Iris pigment epithelial cell (primary cell): ENCODE data around the gene EPC2.

Source experiments
- DNase-seq: peaks from one replicate; pipeline ENCODE4 v3.0.0-alpha.2; 2011; ENCODE audit warnings: low read depth

Gene EPC2

GRCh38 chr2:148643998-148644882 lies at the start of gene EPC2:
EPC2 (plus strand) TSS chr2:148644751; CDS start chr2:148645018, 267 bp downstream.
- peak; percentile 81 for DNase-seq

- no peak for DNase-seq
Observed at GRCh38 chr2:148596018-148596417, 48.5 kb upstream of the EPC2 start.

GRCh38 chr2:148599109-148599991 lies 45.2 kb upstream of the EPC2 start:
- DNase-seq, result peak; percentile 10

- no peak for DNase-seq
Observed at GRCh38 chr2:148602885-148603561, 41.5 kb upstream of the EPC2 start.

GRCh38 chr2:148603562-148603920 lies 41.0 kb upstream of the EPC2 start:
- DNase-seq, result no peak

- DNase-seq, result no peak
Observed at GRCh38 chr2:148604927-148605326, 39.6 kb upstream of the EPC2 start.

- DNase-seq, result no peak
Observed at GRCh38 chr2:148607566-148607965, 37.0 kb upstream of the EPC2 start.

GRCh38 chr2:148613231-148614013 lies 31.1 kb upstream of the EPC2 start:
- no peak for DNase-seq

GRCh38 chr2:148614014-148614321 lies 30.6 kb upstream of the EPC2 start:
- DNase-seq, result peak; percentile 42

- peak; percentile 69 for DNase-seq
Observed at GRCh38 chr2:148614322-148615049, 30.1 kb upstream of the EPC2 start.

GRCh38 chr2:148615381-148615841 lies 29.1 kb upstream of the EPC2 start:
- no peak for DNase-seq

GRCh38 chr2:148616662-148617061 lies 27.9 kb upstream of the EPC2 start:
- no peak for DNase-seq

GRCh38 chr2:148617219-148617618 lies 27.3 kb upstream of the EPC2 start:
- DNase-seq, result no peak

GRCh38 chr2:148619560-148620195 lies 24.9 kb upstream of the EPC2 start:
- DNase-seq, result no peak

GRCh38 chr2:148622366-148622765 lies 22.2 kb upstream of the EPC2 start:
- DNase-seq, result no peak

- no peak for DNase-seq
Observed at GRCh38 chr2:148623086-148623485, 21.5 kb upstream of the EPC2 start.

GRCh38 chr2:148627224-148627623 lies 17.3 kb upstream of the EPC2 start:
- no peak for DNase-seq

- no peak for DNase-seq
Observed at GRCh38 chr2:148634749-148635148, 9.8 kb upstream of the EPC2 start.

GRCh38 chr2:148638543-148638942 lies 6.0 kb upstream of the EPC2 start:
- DNase-seq, result no peak

- DNase-seq, result no peak
Observed at GRCh38 chr2:148640767-148641166, 3.8 kb upstream of the EPC2 start.
